Neural progenitor cell (in vitro differentiated cells): Measurements from ENCODE around the gene S100A5. TPM values are rescaled to one million over a fixed set of nuclear protein-coding genes. Genes with fewer than 3 reads are reported as not detected.

ENCODE experiments used
- DNase-seq: peaks from one replicate; pipeline ENCODE4 v3.0.0-alpha.2; 2016; ENCODE audit warnings: low spot score
- H2AFZ ChIP-seq: fragments of 200-600 bp; sonication (generic); replicated peaks from 2 replicates; pipeline ENCODE4 v1.6.1; 2016; ENCODE audit warnings: antibody characterized with exemption
- H3F3A ChIP-seq: fragments of 200-600 bp; sonication (generic); 2 replicates; pipeline ENCODE4 v1.6.1; 2016; ENCODE audit warnings: antibody characterized with exemption, low read depth
- H3K27ac ChIP-seq: fragments of 200-600 bp; sonication (generic); 2 replicates; pipeline ENCODE4 v1.5.1; 2016; ENCODE audit warnings: mild to moderate bottlenecking
- H3K27me3 ChIP-seq: fragments of 200-600 bp; sonication (generic); 2 replicates; pipeline ENCODE4 v1.6.1; 2016; ENCODE audit warnings: mild to moderate bottlenecking, moderate library complexity
- H3K36me3 ChIP-seq: fragments of 200-600 bp; sonication (generic); 2 replicates; pipeline ENCODE4 v1.5.1; 2016
- H3K4me1 ChIP-seq: fragments of 200-600 bp; sonication (generic); 2 replicates; pipeline ENCODE4 v1.6.1; 2016; ENCODE audit warnings: mixed run types
- H3K4me2 ChIP-seq: fragments of 200-600 bp; sonication (generic); 2 replicates; pipeline ENCODE4 v1.6.1; 2016
- H3K4me3 ChIP-seq: fragments of 200-600 bp; sonication (generic); 2 replicates; pipeline ENCODE4 v1.5.1; 2016
- H3K79me2 ChIP-seq: fragments of 200-600 bp; sonication (generic); 2 replicates; pipeline ENCODE4 v1.6.1; 2016; ENCODE audit warnings: low read depth
- H3K9ac ChIP-seq: fragments of 200-600 bp; sonication (generic); 2 replicates; pipeline ENCODE4 v1.6.1; 2016
- H3K9me3 ChIP-seq: fragments of 200-600 bp; sonication (generic); 2 replicates; pipeline ENCODE4 v1.5.1; 2016; ENCODE audit warnings: low read depth
- H4K20me1 ChIP-seq: fragments of 200-600 bp; sonication (generic); 2 replicates; pipeline ENCODE4 v1.6.1; 2016; ENCODE audit warnings: low read depth
- H3K27ac Mint-ChIP-seq: 3 replicates; pipeline ENCODE4 v1.8.0; 2021; ENCODE audit warnings: mixed read lengths
- H3K27me3 Mint-ChIP-seq: 2 replicates; pipeline ENCODE4 v1.8.0; 2022; ENCODE audit warnings: low read depth, mild to moderate bottlenecking, inconsistent platforms, moderate library complexity, mixed read lengths; ENCODE audit not compliant: insufficient read depth
- H3K36me3 Mint-ChIP-seq: 3 replicates; pipeline ENCODE4 v1.8.0; 2021; ENCODE audit warnings: mixed read lengths
- H3K4me1 Mint-ChIP-seq: 3 replicates; pipeline ENCODE4 v1.8.0; 2021; ENCODE audit warnings: mixed read lengths
- H3K4me3 Mint-ChIP-seq: 3 replicates; pipeline ENCODE4 v1.8.0; 2021; ENCODE audit warnings: mild to moderate bottlenecking, moderate library complexity, mixed read lengths
- H3K9me3 Mint-ChIP-seq: 3 replicates; pipeline ENCODE4 v1.8.0; 2020; ENCODE audit warnings: mixed read lengths
- CTCF ChIP-seq: fragments of 200-600 bp; sonication (generic); IDR thresholded peaks from 2 replicates; pipeline ENCODE4 v1.5.1; 2017; ENCODE audit warnings: antibody characterized with exemption, mild to moderate bottlenecking
- EZH2 ChIP-seq: fragments of 200-600 bp; sonication (generic); IDR thresholded peaks from 2 replicates; pipeline ENCODE4 v1.6.1; 2017; ENCODE audit warnings: antibody characterized with exemption, mild to moderate bottlenecking, moderate library complexity
- EZH2phosphoT487 ChIP-seq: fragments of 200-600 bp; sonication (generic); IDR thresholded peaks from 2 replicates; pipeline ENCODE4 v1.6.1; 2017; ENCODE audit warnings: antibody characterized with exemption
- total RNA-seq: library from RNA; depleted of rRNA; stranded (reverse); fragments of >200 nt; gene quantifications from 2 replicates; pipeline ENCODE4 v1.2.3, GENCODE V29; 2015; ENCODE audit warnings: low replicate concordance

The S100A5 gene
- total RNA-seq, 1 donor from 2014 or later = not detected

- H2AFZ ChIP-seq = no peak overlapping the region
- H3K4me3 Mint-ChIP-seq = no peak overlapping the region
- H3K27me3 Mint-ChIP-seq = peaks cover 8% of the 10 kb centered on the region
These were observed 53.0 kb downstream of the S100A5 start for GRCh38 chr1:153487707-153488106.

More at GRCh38 chr1:153487707-153488106, 53.0 kb downstream of the S100A5 start:
- peaks cover 18% of the 10 kb centered on the region for H3K4me1 ChIP-seq
- H3K36me3 ChIP-seq = no peaks in the 10 kb centered on the region
- H3K79me2 ChIP-seq = no peaks in the 10 kb centered on the region
- no peaks in the 10 kb centered on the region for H3K9me3 ChIP-seq
- Mint-ChIP-seq H3K4me1 (peaks cover 10% of the 10 kb centered on the region), H3K9me3 (no peaks in the 10 kb centered on the region), H3K36me3 (no peaks in the 10 kb centered on the region), H3K27ac (no peak overlapping the region)
- H3K27ac ChIP-seq = no peak overlapping the region
- no peak overlapping the region for H3K9ac ChIP-seq
- no peak overlapping the region for H3K4me3 ChIP-seq
- TF ChIP-seq EZH2phosphoT487 (no peak), EZH2 (no peak), CTCF (no peak)
- no peaks in the 10 kb centered on the region for H3K27me3 ChIP-seq
- DNase-seq = no peak
- no peak overlapping the region for H3K4me2 ChIP-seq
- H4K20me1 ChIP-seq = no peaks in the 10 kb centered on the region
- peaks cover 6% of the 10 kb centered on the region for H3F3A ChIP-seq

Other genes with a start within 250 kb of the S100A5 start
- gene PGLYRP3, start 228.0 kb downstream of the S100A5 start, total RNA-seq = not detected in 2 replicates
- not detected in 2 replicates for gene PGLYRP4, start 192.1 kb downstream of the S100A5 start, total RNA-seq
- gene S100A9, start 183.1 kb downstream of the S100A5 start, total RNA-seq = not detected in 2 replicates
- gene S100A12, start 165.3 kb downstream of the S100A5 start, total RNA-seq = not detected in 2 replicates
- not detected in 2 replicates for gene S100A8, start 149.9 kb downstream of the S100A5 start, total RNA-seq
- not detected in 2 replicates for gene S100A7A, start 124.4 kb downstream of the S100A5 start, total RNA-seq
- gene S100A7, start 80.3 kb downstream of the S100A5 start, total RNA-seq = not detected in 2 replicates
- 0.34 TPM in 1 of 2 replicates, not detected in the other for gene S100A6, start 4.9 kb downstream of the S100A5 start, total RNA-seq
- 22.4 and 34.3 TPM in 2 replicates for gene S100A4, start 4.9 kb upstream of the S100A5 start, total RNA-seq
- not detected in 2 replicates for gene S100A3, start 8.3 kb upstream of the S100A5 start, total RNA-seq
- gene S100A2, start 24.9 kb upstream of the S100A5 start, total RNA-seq = not detected in 2 replicates
- gene S100A16, start 72.2 kb upstream of the S100A5 start, total RNA-seq = 12.4 and 13.1 TPM in 2 replicates
- gene S100A14, start 75.4 kb upstream of the S100A5 start, total RNA-seq = not detected in 2 replicates
- gene S100A13, start 86.6 kb upstream of the S100A5 start, total RNA-seq = 78.9 and 87.4 TPM in 2 replicates
- 0.74 TPM in 1 of 2 replicates, not detected in the other for gene S100A1, start 87.5 kb upstream of the S100A5 start, total RNA-seq
- gene CHTOP, start 93.1 kb upstream of the S100A5 start, total RNA-seq = 96.1 and 104 TPM in 2 replicates
- gene SNAPIN, start 117.8 kb upstream of the S100A5 start, total RNA-seq = 50.1 and 52.4 TPM in 2 replicates
- gene ILF2, start 130.1 kb upstream of the S100A5 start, total RNA-seq = 474 and 475 TPM in 2 replicates
- 0.19 and 0.84 TPM in 2 replicates for gene NPR1, start 137.8 kb upstream of the S100A5 start, total RNA-seq
- gene INTS3, start 187.1 kb upstream of the S100A5 start, total RNA-seq = 45.1 and 58.8 TPM in 2 replicates
- 8.2 and 10.1 TPM in 2 replicates for gene SLC27A3, start 234.5 kb upstream of the S100A5 start, total RNA-seq